C4-2B (cell line): ENCODE results near the gene KCNAB2.

ENCODE experiments used
- CTCF ChIP-seq: fragments of 450-650 bp; conservative IDR thresholded peaks from 2 replicates; pipeline ENCODE4 v1.5.1; 2017; ENCODE audit warnings: mild to moderate bottlenecking
- ZFX ChIP-seq: fragments of 450-650 bp; IDR thresholded peaks from 2 replicates; pipeline ENCODE4 v1.6.1; 2017

- no peak for TF ChIP-seq CTCF
- no peak for TF ChIP-seq ZFX
These were observed 6.7 kb upstream of the KCNAB2 start for GRCh38 chr1:6039031-6039430.
